ENCODE results near the gene DISP1.
A peak's percentile ranks its signal among the peaks of the same experiment; 100 is the strongest.

DISP1 gene

GRCh38 chr1:222792744-222793143 lies 22.1 kb upstream of the DISP1 start:
- peak; percentile 68 for TF ChIP-seq CTCF (conservative IDR thresholded peaks at IDR 0.05; ENCODE audit: low read length)
- peak; percentile 18 for DNase-seq (ENCODE audit: low read depth)
- no peak overlapping the region for H3K4me3 ChIP-seq (ENCODE audit: low read length)

GRCh38 chr1:222794656-222795474 lies 20.0 kb upstream of the DISP1 start:
- DNase-seq (ENCODE audit: low read depth), result peak; percentile 5
- H3K4me3 ChIP-seq (ENCODE audit: low read length), result no peak overlapping the region
- no peak; the same call in 1 of the 2 replicates for TF ChIP-seq CTCF (conservative IDR thresholded peaks at IDR 0.05; ENCODE audit: low read length)

- DNase-seq (ENCODE audit: low read depth), result peak; percentile 21
- no peak overlapping the region for H3K4me3 ChIP-seq (ENCODE audit: low read length)
- TF ChIP-seq CTCF (conservative IDR thresholded peaks at IDR 0.05; ENCODE audit: low read length), result no peak
Measured at GRCh38 chr1:222798116-222798515, 16.7 kb upstream of the DISP1 start.

- no peak for TF ChIP-seq CTCF (conservative IDR thresholded peaks at IDR 0.05; ENCODE audit: low read length)
- H3K4me3 ChIP-seq (ENCODE audit: low read length), result no peak overlapping the region
- DNase-seq (ENCODE audit: low read depth), result no peak
Measured at GRCh38 chr1:222798975-222799374, 15.9 kb upstream of the DISP1 start.

- no peak for TF ChIP-seq CTCF (conservative IDR thresholded peaks at IDR 0.05; ENCODE audit: low read length)
- DNase-seq (ENCODE audit: low read depth), result no peak
- no peak overlapping the region for H3K4me3 ChIP-seq (ENCODE audit: low read length)
Measured at GRCh38 chr1:222801067-222801466, 13.8 kb upstream of the DISP1 start.

GRCh38 chr1:222811671-222812070 lies 3.2 kb upstream of the DISP1 start:
- H3K4me3 ChIP-seq (ENCODE audit: low read length), result no peak overlapping the region
- no peak for TF ChIP-seq CTCF (conservative IDR thresholded peaks at IDR 0.05; ENCODE audit: low read length)
- DNase-seq (ENCODE audit: low read depth), result no peak

- peak; percentile 5; the same call in 1 of the 2 replicates for TF ChIP-seq CTCF (conservative IDR thresholded peaks at IDR 0.05; ENCODE audit: low read length)
- H3K4me3 ChIP-seq (ENCODE audit: low read length), result peak overlapping the region; percentile 85
- DNase-seq (ENCODE audit: low read depth), result no peak
Measured at GRCh38 chr1:222813866-222814535, 838 bp upstream of the DISP1 start.

Measured in AG10803 (cell line).